Mucosa of stomach (tissue), 1 donor: Measurements from ENCODE around the gene ARHGAP40.

Source experiments
- H3K27me3 ChIP-seq: one replicate; pipeline ENCODE4 v1.7.0; 2013; ENCODE audit warnings: mild to moderate bottlenecking, low read length; ENCODE audit not compliant: control insufficient read depth, insufficient read depth
- H3K36me3 ChIP-seq: one replicate; pipeline ENCODE4 v1.7.0; 2013; ENCODE audit warnings: low read length; ENCODE audit not compliant: control insufficient read depth, insufficient read depth
- H3K4me1 ChIP-seq: one replicate; pipeline ENCODE4 v1.7.0; 2013; ENCODE audit warnings: mild to moderate bottlenecking, low read length; ENCODE audit not compliant: control insufficient read depth, insufficient read depth
- H3K4me3 ChIP-seq: one replicate; pipeline ENCODE4 v1.7.0; 2013; ENCODE audit warnings: low read length
- H3K9ac ChIP-seq: one replicate; pipeline ENCODE4 v1.7.0; 2013; ENCODE audit warnings: mild to moderate bottlenecking, low read length, moderate library complexity
- H3K9me3 ChIP-seq: one replicate; pipeline ENCODE4 v1.7.0; 2013; ENCODE audit warnings: mild to moderate bottlenecking, low read length, moderate library complexity; ENCODE audit not compliant: control insufficient read depth
- donor health status: Pancreatic carcinoma.

ARHGAP40 gene

DNA sequence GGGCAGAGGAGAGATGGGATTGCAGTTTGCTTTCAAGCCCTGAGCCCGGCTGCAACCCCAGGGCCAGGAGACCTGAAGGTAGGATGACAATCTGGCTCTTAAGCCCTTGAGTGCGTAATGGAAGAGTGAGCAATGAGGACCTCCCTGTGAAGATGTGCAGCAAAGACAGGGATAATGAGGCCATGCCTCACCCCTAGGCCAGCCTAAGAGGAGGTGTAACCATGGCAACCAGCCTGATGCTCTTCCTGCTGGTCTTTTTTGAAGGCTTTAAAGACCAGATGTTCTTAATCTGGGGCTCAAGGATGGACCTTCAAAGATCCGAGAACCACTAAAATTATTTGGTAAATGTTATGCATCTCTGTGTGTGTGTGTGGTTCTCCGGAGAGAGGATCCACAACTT is 8.2 kb downstream of the ARHGAP40 start:
- Histone ChIP-seq H3K9ac (no peak overlapping the region), H3K4me3 (no peak overlapping the region), H3K4me1 (no peaks in the 10 kb centered on the region), H3K36me3 (no peaks in the 10 kb centered on the region), H3K27me3 (no peaks in the 10 kb centered on the region), H3K9me3 (no peaks in the 10 kb centered on the region)

DNA sequence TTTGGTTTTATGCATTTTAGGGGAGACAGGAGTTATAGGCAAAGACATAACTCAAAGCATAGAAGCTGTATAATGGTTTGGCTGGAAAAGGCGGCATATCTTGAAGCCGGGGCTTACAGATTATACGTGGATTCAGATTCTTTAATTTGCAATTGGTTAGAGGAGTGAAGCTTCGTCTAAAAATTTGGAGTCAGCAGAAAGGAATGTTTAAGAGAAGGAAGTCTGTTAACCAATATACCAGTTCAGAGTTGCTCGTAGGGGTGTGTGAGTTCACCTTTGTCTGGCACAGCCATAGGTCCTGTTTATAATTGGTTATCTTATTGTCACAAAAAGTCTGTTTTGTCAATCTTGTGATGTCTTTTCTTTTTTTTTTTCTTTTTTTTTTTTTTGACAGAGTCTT is 8.9 kb downstream of the ARHGAP40 start:
- Histone ChIP-seq H3K4me3 (no peak overlapping the region), H3K27me3 (no peaks in the 10 kb centered on the region), H3K9me3 (no peaks in the 10 kb centered on the region), H3K36me3 (no peaks in the 10 kb centered on the region), H3K4me1 (no peaks in the 10 kb centered on the region), H3K9ac (no peak overlapping the region)

DNA sequence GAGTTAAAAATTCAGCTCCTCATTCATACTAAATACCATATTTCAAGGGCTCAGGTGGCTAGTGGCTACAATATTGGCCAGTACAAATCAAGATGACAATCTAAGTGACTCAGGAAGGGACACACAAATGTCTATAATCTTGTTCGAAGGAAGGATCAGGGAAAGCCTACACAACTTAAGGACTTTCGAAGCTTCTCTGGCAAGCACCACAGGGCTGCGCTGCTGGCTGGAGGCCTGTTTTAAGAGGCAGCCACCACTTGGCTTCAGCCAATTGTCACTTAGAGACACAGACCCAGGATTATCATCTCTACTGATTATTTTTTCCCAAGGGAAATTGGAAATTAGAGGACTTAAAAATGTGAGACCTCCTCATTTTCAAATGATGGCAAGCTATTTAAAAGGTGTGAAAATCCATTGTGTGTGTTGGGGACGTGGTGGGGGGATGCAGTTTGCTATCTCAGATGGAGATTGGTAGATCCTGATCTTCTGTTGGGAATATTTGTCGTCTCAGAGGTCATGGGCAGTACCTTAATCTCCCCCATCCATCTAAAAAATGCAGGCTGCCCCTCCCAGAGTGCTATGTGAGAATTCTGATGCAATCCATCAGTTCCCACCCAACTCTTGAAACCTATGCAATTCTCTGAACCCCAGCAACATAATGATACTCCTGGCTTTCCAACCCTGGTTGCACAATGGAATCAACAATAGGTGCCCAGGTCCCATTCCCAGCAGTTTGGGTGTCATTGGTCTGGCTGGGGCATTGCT is 11.3 kb downstream of the ARHGAP40 start:
- Histone ChIP-seq H3K27me3 (no peaks in the 10 kb centered on the region), H3K36me3 (no peaks in the 10 kb centered on the region), H3K9ac (no peak overlapping the region), H3K4me1 (no peaks in the 10 kb centered on the region), H3K4me3 (no peak overlapping the region), H3K9me3 (no peaks in the 10 kb centered on the region)

DNA sequence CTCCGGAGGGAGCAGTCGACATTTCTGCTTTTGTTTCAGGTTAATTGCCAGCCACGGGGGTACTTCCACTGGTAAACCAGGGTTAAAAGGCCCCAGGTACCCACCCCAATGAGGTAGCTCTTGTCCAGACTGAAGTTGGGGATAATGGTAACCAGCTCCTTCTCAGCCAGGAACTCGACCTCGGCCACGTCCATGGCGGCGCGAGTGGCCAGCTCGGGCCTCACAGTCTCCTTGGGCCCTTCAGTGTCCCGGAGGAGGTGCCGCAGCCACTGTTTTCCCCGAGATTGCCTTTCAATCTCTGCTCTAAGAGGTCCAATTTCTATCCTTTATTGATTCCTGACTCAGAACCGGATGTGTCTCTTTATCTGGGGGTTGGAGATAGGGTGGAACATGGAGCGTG is 13.7 kb downstream of the ARHGAP40 start:
- Histone ChIP-seq H3K36me3 (no peaks in the 10 kb centered on the region), H3K4me3 (no peak overlapping the region), H3K27me3 (no peaks in the 10 kb centered on the region), H3K4me1 (no peaks in the 10 kb centered on the region), H3K9ac (no peak overlapping the region), H3K9me3 (no peaks in the 10 kb centered on the region)

DNA sequence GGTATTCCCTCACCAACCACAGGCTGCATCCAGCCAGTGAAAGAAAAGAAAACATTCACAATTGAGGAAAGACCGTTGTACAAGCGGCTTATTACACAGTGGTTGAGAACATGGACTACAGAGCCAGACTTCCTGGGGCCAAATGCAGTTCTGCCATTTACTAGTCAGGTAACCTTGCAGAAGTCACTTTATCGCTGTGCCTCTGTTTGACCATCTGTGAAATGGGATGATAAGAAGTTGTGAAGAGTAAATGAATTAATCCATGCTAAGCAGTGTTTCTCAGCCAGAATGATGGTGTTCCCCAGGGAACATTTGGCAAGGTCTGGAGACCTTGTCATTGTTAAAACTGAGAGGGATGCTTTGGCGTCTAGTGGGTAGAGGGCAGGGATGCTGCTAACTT is 14.8 kb downstream of the ARHGAP40 start:
- no peaks in the 10 kb centered on the region for H3K4me1 ChIP-seq
- no peaks in the 10 kb centered on the region for H3K27me3 ChIP-seq
- no peak overlapping the region for H3K9ac ChIP-seq
- no peaks in the 10 kb centered on the region for H3K9me3 ChIP-seq
- H3K36me3 ChIP-seq: no peaks in the 10 kb centered on the region
- H3K4me3 ChIP-seq: no peak overlapping the region

DNA sequence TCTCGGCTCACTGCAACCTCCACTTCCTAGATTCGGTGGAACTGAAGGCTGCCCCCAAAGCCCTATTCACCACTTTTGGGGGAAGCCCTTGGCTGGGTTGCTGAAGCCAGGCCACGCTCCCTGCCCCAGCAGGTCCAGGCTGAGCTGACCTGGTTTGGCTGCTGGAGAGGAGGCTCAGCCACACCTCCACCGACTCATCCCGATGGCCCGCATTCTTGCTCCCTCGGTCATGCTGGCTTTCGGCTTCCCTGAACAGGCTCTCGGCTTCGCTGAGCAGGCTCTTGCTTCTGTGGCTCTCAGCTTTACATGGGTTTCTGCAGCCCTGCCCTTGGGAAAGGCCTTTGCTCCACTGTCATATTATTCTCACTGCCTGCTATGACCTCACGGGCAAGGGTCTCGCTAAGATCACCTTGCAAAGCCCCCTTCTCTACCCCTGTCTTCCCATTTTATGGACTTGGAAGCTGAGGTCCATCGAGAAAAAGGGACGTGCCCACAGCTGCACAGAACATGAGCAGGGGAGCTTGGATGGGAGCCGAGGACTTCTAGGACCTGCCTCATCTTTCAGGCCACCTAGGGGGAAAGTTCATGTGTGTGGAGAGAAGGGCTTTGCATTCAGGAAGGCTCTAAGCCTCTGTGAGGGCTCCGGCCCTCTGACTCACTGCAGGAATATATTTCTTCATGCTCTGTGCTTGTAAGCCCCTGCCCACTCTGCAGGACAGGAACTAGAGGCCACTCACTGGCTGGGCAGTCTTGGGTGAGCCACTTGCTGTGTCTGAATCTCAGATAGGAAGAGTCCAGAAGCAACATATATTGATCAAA is 15.6 kb downstream of the ARHGAP40 start:
- Histone ChIP-seq H3K9ac (no peak overlapping the region), H3K27me3 (no peaks in the 10 kb centered on the region), H3K36me3 (no peaks in the 10 kb centered on the region), H3K9me3 (no peaks in the 10 kb centered on the region), H3K4me1 (no peaks in the 10 kb centered on the region), H3K4me3 (no peak overlapping the region)

DNA sequence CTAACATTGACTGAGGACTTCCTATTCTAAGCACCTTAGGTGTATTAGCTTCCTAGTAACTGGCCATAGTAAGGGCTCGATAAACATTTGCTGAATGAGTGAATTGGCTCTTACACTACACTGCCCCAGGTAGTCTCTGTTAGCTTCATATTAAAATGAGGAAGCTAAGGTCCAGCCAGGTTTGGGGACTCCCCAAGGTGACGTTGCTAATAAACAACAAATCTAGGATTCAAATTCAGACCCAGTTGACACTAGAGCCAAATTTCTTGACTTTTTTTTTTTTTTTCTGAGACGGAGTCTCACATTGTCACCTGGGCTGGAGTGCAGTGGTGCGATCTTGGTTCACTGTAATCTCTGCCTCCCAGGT is 16.2 kb downstream of the ARHGAP40 start:
- no peaks in the 10 kb centered on the region for H3K27me3 ChIP-seq
- H3K9ac ChIP-seq: no peak overlapping the region
- no peaks in the 10 kb centered on the region for H3K4me1 ChIP-seq
- no peak overlapping the region for H3K4me3 ChIP-seq
- H3K36me3 ChIP-seq: no peaks in the 10 kb centered on the region
- no peaks in the 10 kb centered on the region for H3K9me3 ChIP-seq

DNA sequence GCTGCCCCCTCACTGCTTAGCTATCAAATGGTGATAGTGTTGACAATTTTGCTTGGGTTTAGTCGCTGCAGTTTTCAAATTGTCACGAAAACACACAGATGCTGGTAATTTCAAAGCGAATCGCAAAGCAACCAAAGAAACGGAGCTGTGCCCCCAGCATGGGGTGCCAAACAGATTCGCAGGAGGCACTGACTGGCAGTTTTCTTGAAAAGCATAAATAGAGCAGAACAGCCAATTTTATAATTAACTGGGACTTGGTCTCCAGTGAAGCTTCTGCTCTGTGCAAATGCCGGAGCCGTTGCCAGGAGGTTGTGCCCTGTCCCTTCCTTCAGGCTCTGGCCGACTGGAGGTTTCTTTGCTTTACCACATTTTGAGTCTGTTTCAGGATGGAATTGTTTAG is 18.8 kb downstream of the ARHGAP40 start:
- no peaks in the 10 kb centered on the region for H3K36me3 ChIP-seq
- H3K9me3 ChIP-seq: no peaks in the 10 kb centered on the region
- H3K27me3 ChIP-seq: no peaks in the 10 kb centered on the region
- H3K4me1 ChIP-seq: no peaks in the 10 kb centered on the region
- H3K9ac ChIP-seq: no peak overlapping the region
- no peak overlapping the region for H3K4me3 ChIP-seq

DNA sequence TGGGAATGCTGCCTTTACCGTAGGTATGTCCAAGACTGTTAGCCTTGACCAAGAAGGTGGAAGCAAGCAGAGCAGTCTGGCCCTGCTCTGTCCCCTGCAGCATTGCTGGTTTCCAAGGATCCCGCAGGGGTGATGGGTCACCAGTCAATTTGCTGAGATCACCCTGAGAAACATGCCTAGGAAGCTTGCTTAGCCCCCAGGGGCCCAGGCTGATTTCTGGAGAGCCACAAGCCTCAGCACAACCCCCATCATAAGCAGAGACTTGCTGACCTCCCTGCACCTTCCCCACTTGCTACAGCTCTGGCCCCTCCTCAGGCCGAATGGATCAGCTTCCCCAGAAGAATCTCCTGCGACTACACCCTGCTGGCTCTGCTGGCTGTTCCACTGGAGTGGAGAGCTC is 21.5 kb downstream of the ARHGAP40 start:
- no peaks in the 10 kb centered on the region for H3K9me3 ChIP-seq
- H3K4me3 ChIP-seq: no peak overlapping the region
- no peaks in the 10 kb centered on the region for H3K4me1 ChIP-seq
- no peaks in the 10 kb centered on the region for H3K27me3 ChIP-seq
- no peaks in the 10 kb centered on the region for H3K36me3 ChIP-seq
- H3K9ac ChIP-seq: no peak overlapping the region

DNA sequence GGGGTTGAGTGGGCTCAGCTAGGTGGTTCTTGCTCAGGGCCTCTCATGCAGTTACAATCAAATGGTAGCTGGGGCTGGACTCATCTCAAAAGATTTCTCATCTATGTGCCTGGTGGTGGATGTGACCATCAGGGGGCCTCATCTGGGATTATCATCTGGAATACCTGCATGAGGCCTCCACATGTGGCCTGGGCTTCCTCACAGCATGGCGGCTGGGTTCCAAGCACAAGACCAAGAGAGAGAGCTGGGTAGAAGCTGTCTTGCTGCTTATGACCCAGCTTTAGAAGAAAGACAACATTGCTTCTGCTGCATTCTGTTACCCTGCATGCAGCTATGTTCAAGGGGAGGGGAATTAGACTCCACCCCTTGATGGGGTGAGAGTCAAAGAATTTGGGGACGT is 22.5 kb downstream of the ARHGAP40 start:
- no peak overlapping the region for H3K4me3 ChIP-seq
- no peak overlapping the region for H3K9ac ChIP-seq
- H3K27me3 ChIP-seq: no peaks in the 10 kb centered on the region
- H3K9me3 ChIP-seq: no peaks in the 10 kb centered on the region
- H3K4me1 ChIP-seq: no peaks in the 10 kb centered on the region
- no peaks in the 10 kb centered on the region for H3K36me3 ChIP-seq

DNA sequence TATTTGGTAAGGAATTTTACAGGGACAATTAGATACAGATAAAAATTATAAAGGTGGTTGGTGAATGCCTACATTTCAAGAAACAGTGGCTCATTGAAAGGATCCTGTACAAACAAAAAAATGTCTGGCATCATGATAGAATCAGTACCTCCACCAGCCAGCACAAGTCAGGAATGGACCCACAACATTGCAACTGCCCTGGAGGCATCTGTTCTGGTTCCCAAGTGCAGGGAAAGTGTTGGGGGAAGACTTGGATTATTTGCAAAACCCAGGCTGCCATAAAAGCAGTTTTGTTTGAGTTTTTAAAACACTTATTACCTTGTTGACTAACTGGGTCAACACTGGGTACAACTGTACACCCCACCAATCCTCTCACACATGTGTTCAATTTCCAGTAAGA is 24.3 kb downstream of the ARHGAP40 start:
- H3K4me3 ChIP-seq: no peak overlapping the region
- H3K9me3 ChIP-seq: no peaks in the 10 kb centered on the region
- H3K9ac ChIP-seq: no peak overlapping the region
- H3K4me1 ChIP-seq: no peaks in the 10 kb centered on the region
- H3K27me3 ChIP-seq: no peaks in the 10 kb centered on the region
- no peaks in the 10 kb centered on the region for H3K36me3 ChIP-seq

DNA sequence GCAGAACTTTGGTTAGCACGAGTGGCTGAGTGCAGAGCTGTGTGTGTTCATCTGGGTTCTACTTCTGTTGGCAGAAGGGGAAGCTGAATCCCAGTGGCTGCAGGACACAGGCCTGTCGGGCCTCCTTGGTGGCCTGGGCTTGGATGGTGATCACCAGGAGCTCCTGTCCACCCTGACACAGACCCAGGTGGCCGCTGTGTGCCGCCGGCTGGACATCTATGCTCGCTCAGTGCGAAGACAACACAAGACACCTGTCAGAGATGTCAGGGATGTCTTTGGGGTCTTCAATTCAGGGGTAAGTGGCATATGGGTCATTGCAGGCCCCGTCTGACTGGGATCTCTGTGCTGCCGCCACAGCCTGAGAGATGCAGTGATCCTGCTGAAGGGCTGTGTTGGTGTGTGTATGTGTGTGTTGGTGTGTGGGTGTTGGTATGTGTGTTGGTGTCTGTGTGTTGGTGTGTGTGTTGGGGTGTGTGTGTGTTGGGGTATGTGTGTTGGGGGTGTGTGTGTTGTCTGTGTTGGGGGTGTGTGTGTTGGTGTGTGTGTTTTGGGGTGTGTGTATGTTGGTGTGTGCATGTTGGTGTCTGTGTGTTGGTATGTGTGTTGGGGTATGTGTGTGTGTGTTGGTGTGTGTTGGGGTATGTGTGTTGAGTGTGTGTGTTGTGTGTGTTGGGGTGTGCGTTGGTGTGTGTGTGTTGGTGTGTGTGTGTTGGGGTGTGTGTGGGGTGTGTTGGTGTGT is 25.5 kb downstream of the ARHGAP40 start:
- Histone ChIP-seq H3K4me3 (no peak overlapping the region), H3K4me1 (no peaks in the 10 kb centered on the region), H3K27me3 (no peaks in the 10 kb centered on the region), H3K36me3 (no peaks in the 10 kb centered on the region), H3K9me3 (no peaks in the 10 kb centered on the region), H3K9ac (no peak overlapping the region)
